ENCODE results near the gene FNDC3B. TPM values are rescaled to one million over a fixed set of nuclear protein-coding genes. Genes with fewer than 3 reads are reported as not detected.

Gene FNDC3B
- total RNA-seq, 2 donors from 2014 or later = 57.6 to 69.3 TPM

GRCh38 chr3:172127141-172127540 lies 87.8 kb downstream of the FNDC3B start:
- TF ChIP-seq CTCF (IDR thresholded peaks at IDR 0.05) = no peak
- H3K36me3 ChIP-seq = peaks cover 10% of the 10 kb centered on the region
- DNase-seq (ENCODE audit: low spot score) = no peak
- no peak overlapping the region for H3K4me3 ChIP-seq
- H3K9me3 ChIP-seq = no peaks in the 10 kb centered on the region
- H3K27ac ChIP-seq = peak overlapping the region; percentile 47 to 80
- H3K4me1 ChIP-seq = peaks cover 0 to 74% of the 10 kb centered on the region in 2 donors
- H3K27me3 ChIP-seq = no peaks in the 10 kb centered on the region

GRCh38 chr3:172127929-172128580 lies 88.7 kb downstream of the FNDC3B start:
- no peak for DNase-seq (ENCODE audit: low spot score)
- Histone ChIP-seq H3K27me3 (no peaks in the 10 kb centered on the region), H3K4me3 (no peak overlapping the region), H3K27ac (peak overlapping the region; percentile 47 to 80), H3K9me3 (no peaks in the 10 kb centered on the region), H3K36me3 (peaks cover 10% of the 10 kb centered on the region), H3K4me1 (peaks cover 0 to 67% of the 10 kb centered on the region in 2 donors)
- no peak for TF ChIP-seq CTCF (IDR thresholded peaks at IDR 0.05)

- Histone ChIP-seq H3K4me3 (no peak overlapping the region), H3K9me3 (no peaks in the 10 kb centered on the region), H3K36me3 (peaks cover 10% of the 10 kb centered on the region), H3K27ac (peak overlapping the region; percentile 45 to 80), H3K4me1 (peaks cover 0 to 67% of the 10 kb centered on the region in 2 donors), H3K27me3 (no peaks in the 10 kb centered on the region)
- no peak for DNase-seq (ENCODE audit: low spot score)
- TF ChIP-seq CTCF (IDR thresholded peaks at IDR 0.05) = no peak
Measured at GRCh38 chr3:172128858-172129257, 89.5 kb downstream of the FNDC3B start.

GRCh38 chr3:172129498-172129849 lies 90.1 kb downstream of the FNDC3B start:
- peak overlapping the region; percentile 45 to 80 for H3K27ac ChIP-seq
- no peak for TF ChIP-seq CTCF (IDR thresholded peaks at IDR 0.05)
- no peak for DNase-seq (ENCODE audit: low spot score)
- H3K4me3 ChIP-seq = no peak overlapping the region
- peaks cover 4% of the 10 kb centered on the region for H3K36me3 ChIP-seq
- no peaks in the 10 kb centered on the region for H3K27me3 ChIP-seq
- H3K9me3 ChIP-seq = no peaks in the 10 kb centered on the region
- peaks cover 0 to 64% of the 10 kb centered on the region in 2 donors for H3K4me1 ChIP-seq

- no peaks in the 10 kb centered on the region for H3K36me3 ChIP-seq
- DNase-seq (ENCODE audit: low spot score) = peak; percentile 99
- peak overlapping the region; percentile 81 to 87 for H3K27ac ChIP-seq
- peaks cover 0 to 64% of the 10 kb centered on the region in 2 donors for H3K4me1 ChIP-seq
- H3K9me3 ChIP-seq = no peaks in the 10 kb centered on the region
- no peak for TF ChIP-seq CTCF (IDR thresholded peaks at IDR 0.05)
- no peak overlapping the region for H3K4me3 ChIP-seq
- H3K27me3 ChIP-seq = no peaks in the 10 kb centered on the region
Measured at GRCh38 chr3:172129850-172130716, 90.7 kb downstream of the FNDC3B start.

Data from right atrium auricular region (tissue), 2 donors.